Suprapubic skin (tissue), 4 donors: ENCODE results near the gene KLHL29. TPM values are rescaled to one million over a fixed set of nuclear protein-coding genes. Genes with fewer than 3 reads are reported as not detected.

ENCODE experiments used
- DNase-seq, 2 donors: peaks; one replicate each; pipeline ENCODE4 v3.0.0-alpha.2; 2019; ENCODE audit warnings: low spot score in 2 of 2
- H3K27ac ChIP-seq: fragments of 200-600 bp; sonication (generic); one replicate; pipeline ENCODE4 v1.5.1; 2019
- H3K27me3 ChIP-seq: fragments of 200-600 bp; sonication (generic); one replicate; pipeline ENCODE4 v1.5.1; 2019
- H3K36me3 ChIP-seq: fragments of 200-600 bp; sonication (generic); one replicate; pipeline ENCODE4 v1.5.1; 2019
- H3K4me1 ChIP-seq: fragments of 200-600 bp; sonication (generic); one replicate; pipeline ENCODE4 v1.5.1; 2019
- H3K4me3 ChIP-seq: fragments of 200-600 bp; sonication (generic); one replicate; pipeline ENCODE4 v1.5.1; 2019; ENCODE audit warnings: mild to moderate bottlenecking
- H3K9me3 ChIP-seq: fragments of 200-600 bp; sonication (generic); one replicate; pipeline ENCODE4 v1.5.1; 2019
- EP300 ChIP-seq: sonication (generic); formaldehyde crosslinking; IDR thresholded peaks from one replicate; pipeline ENCODE4 v1.6.1; 2017; ENCODE audit warnings: antibody characterized with exemption
- POLR2A ChIP-seq, 2 donors: fragments of 450-650 bp; IDR thresholded peaks; one replicate each; pipeline ENCODE4 v1.6.1; 2017; ENCODE audit warnings: antibody characterized with exemption in 2 of 2, mild to moderate bottlenecking in 2 of 2, moderate library complexity in 2 of 2
- POLR2AphosphoS5 ChIP-seq, 3 donors: sonication (generic); formaldehyde crosslinking; IDR thresholded peaks; one replicate each; pipeline ENCODE4 v1.6.1; 2017; ENCODE audit warnings: antibody characterized with exemption in 3 of 3
- WGBS: methylation state at CpG from one replicate; pipeline ENCODE4 v1.1.5; 2018; 5-methylcytosine and 5-hydroxymethylcytosine counted together
- total RNA-seq, 4 donors: library from RNA; depleted of rRNA; stranded (reverse); fragments of >200 nt; gene quantifications; one replicate each; pipeline ENCODE4 v1.1.0, GENCODE V29; 2016
- TF ChIP-seq, protein P1 (sequence below), 2 donors: fragments of 200-600 bp in 1 of 2; fragments of 450-650 bp in 1 of 2; sonication (generic) in 1 of 2; IDR thresholded peaks; one replicate each; pipeline ENCODE4 v1.5.1; 2016 to 2019; ENCODE audit warnings: antibody characterized with exemption in 2 of 2, mild to moderate bottlenecking in 1 of 2, moderate library complexity in 1 of 2

KLHL29 gene
- total RNA-seq, 4 donors from 2014 or later, result 17.1 to 30.8 (median 20.7) TPM

DNA sequence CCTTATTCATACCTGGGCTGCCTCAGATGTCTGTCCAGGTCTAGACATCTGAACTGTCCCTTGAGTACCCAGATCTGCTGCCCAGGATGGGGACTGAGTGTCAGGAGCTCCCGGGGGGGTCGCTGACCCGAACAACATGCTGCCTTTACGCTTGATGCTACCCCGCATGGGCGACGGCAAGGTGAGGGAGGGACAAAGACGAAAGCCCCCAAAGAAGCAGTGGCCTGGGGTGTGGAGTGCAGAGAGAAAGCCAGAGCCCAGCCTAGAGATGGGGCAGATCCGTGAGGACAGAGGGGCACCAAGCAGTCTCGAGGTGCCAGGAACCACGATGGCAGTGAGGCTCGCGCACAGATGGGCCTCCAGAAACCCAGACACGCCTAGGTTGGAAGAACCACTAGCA lies 307.3 kb downstream of the KLHL29 start:
- Histone ChIP-seq H3K4me1 (no peaks in the 10 kb centered on the region), H3K9me3 (no peaks in the 10 kb centered on the region), H3K36me3 (peaks cover 69% of the 10 kb centered on the region), H3K4me3 (no peak overlapping the region), H3K27ac (no peak overlapping the region), H3K27me3 (no peaks in the 10 kb centered on the region)
- DNase-seq, result no peak
- 94% methylated on average over 14 of the region's 14 CpGs for WGBS
- no peak for TF ChIP-seq POLR2A (IDR thresholded peaks at IDR 0.05)

DNA sequence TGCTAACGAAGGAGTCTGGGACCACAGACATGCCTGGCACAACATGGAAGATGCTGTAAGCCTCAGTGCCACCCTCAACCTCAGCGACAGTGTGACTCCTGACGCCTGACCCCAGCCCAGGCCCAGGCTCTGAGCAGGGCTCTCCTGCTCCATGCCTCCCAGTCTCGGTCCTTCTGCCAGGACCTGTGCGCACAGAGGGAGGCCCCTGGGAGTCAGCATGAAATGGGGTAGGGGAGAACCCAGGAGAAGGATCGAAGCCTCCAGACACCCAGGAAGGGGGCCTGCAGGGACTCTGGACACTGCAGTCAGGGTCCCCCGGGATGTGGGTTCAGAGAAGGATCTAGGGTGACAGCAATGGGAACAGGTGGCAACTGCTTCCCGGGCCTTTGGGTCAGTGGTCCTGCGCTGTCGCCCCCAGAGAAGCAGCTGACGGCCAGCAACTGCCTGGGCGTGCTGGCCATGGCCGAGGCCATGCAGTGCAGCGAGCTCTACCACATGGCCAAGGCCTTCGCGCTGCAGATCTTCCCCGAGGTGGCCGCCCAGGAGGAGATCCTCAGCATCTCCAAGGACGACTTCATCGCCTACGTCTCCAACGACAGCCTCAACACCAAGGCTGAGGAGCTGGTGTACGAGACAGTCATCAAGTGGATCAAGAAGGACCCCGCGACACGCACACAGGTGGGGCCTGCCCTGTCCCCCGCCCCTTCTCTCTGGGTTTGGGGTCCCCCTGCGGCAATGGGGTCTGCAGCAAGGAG lies 308.0 kb downstream of the KLHL29 start:
- peak in 1 of 2 donors; percentile 47 for DNase-seq
- TF ChIP-seq, protein P1, sequence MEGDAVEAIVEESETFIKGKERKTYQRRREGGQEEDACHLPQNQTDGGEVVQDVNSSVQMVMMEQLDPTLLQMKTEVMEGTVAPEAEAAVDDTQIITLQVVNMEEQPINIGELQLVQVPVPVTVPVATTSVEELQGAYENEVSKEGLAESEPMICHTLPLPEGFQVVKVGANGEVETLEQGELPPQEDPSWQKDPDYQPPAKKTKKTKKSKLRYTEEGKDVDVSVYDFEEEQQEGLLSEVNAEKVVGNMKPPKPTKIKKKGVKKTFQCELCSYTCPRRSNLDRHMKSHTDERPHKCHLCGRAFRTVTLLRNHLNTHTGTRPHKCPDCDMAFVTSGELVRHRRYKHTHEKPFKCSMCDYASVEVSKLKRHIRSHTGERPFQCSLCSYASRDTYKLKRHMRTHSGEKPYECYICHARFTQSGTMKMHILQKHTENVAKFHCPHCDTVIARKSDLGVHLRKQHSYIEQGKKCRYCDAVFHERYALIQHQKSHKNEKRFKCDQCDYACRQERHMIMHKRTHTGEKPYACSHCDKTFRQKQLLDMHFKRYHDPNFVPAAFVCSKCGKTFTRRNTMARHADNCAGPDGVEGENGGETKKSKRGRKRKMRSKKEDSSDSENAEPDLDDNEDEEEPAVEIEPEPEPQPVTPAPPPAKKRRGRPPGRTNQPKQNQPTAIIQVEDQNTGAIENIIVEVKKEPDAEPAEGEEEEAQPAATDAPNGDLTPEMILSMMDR (IDR thresholded peaks at IDR 0.05), result no peak
- TF ChIP-seq EP300 (no peak), POLR2A (IDR thresholded peaks at IDR 0.05) (no peak), POLR2AphosphoS5 (IDR thresholded peaks at IDR 0.05) (no peak)
- no peaks in the 10 kb centered on the region for H3K27me3 ChIP-seq
- peaks cover 74% of the 10 kb centered on the region for H3K36me3 ChIP-seq
- 98% methylated on average over 23 of the region's 28 CpGs for WGBS
- no peaks in the 10 kb centered on the region for H3K9me3 ChIP-seq
- no peak overlapping the region for H3K27ac ChIP-seq
- no peak overlapping the region for H3K4me3 ChIP-seq
- no peaks in the 10 kb centered on the region for H3K4me1 ChIP-seq

DNA sequence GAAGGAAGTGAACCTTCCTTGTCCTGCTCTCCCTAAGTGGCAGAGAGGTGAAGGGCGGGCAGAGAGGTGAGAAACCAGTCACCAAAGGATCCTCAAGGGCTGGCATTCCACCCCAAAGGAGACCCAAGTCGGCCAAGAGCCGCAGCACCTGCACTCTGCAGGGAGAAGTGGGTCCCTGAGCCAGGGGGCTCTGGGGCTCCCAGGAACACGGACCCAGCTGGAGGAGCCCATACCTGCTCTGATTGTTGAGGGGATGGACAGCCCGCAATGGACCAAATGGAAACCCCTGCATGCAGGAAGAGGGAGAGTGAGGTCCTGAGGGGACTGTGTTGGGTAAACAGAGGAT lies 308.6 kb downstream of the KLHL29 start:
- no peaks in the 10 kb centered on the region for H3K27me3 ChIP-seq
- WGBS, result 100% methylated on average over 2 of the region's 5 CpGs
- H3K9me3 ChIP-seq, result no peaks in the 10 kb centered on the region
- DNase-seq, result peak in 1 of 2 donors; percentile 50
- no peak overlapping the region for H3K4me3 ChIP-seq
- no peaks in the 10 kb centered on the region for H3K4me1 ChIP-seq
- TF ChIP-seq, protein P1 (IDR thresholded peaks at IDR 0.05), result no peak
- TF ChIP-seq POLR2A (IDR thresholded peaks at IDR 0.05) (no peak), EP300 (no peak), POLR2AphosphoS5 (IDR thresholded peaks at IDR 0.05) (no peak)
- H3K36me3 ChIP-seq, result peaks cover 74% of the 10 kb centered on the region
- H3K27ac ChIP-seq, result no peak overlapping the region

DNA sequence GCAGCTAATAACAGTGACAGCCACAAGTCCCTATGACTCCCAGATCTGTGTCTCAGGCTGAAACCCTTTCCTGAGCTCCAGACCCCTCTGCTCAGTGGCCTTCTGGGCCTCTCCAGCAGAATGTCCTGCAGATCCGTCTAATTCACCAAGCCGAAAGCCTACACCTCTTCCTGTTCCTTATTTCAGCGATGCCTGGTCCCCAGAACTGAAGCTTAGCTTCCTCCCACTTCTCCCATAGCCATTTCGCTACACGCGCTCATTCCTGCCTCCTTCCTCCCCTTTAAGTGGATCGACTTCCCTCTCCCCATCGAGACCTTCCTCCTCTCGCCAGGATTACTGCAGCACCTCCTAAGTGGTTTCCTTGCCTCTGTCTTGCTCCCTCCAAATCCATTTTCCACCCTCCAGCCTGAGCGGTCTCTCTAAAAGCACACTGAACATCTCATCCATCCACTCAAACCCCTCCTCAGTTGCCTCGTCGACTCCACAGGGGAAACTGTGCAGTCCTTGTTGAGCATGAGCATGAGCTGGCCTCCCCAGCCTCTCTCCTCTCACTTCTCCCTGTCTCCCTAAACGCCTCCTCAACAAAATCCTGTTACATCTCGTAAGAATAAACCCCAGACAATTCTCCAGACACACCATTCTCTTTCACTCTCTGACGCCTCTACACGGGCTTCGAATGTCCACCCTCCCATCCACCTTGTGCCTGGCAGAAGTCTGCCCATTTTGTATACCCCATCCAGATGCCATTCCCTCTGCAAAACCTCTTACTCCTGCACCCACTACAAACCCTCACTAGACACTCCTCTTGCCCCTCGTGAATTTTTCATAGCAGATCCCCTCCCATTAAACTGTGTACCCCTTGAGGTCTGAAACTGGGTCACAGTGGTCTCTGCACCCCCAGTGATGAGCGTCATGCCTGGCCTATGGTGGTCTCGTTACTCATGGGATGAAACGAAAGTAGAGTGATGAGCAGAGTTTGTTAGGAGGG lies 309.4 kb downstream of the KLHL29 start:
- Histone ChIP-seq H3K27ac (no peak overlapping the region), H3K9me3 (no peaks in the 10 kb centered on the region), H3K27me3 (no peaks in the 10 kb centered on the region), H3K4me3 (no peak overlapping the region), H3K36me3 (peaks cover 79% of the 10 kb centered on the region), H3K4me1 (no peaks in the 10 kb centered on the region)
- TF ChIP-seq, protein P1 (IDR thresholded peaks at IDR 0.05), result no peak
- TF ChIP-seq POLR2A (IDR thresholded peaks at IDR 0.05) (no peak), POLR2AphosphoS5 (IDR thresholded peaks at IDR 0.05) (no peak), EP300 (no peak)
- peak in 1 of 2 donors; percentile 62 for DNase-seq
- 90% methylated on average over 21 of the region's 21 CpGs for WGBS

DNA sequence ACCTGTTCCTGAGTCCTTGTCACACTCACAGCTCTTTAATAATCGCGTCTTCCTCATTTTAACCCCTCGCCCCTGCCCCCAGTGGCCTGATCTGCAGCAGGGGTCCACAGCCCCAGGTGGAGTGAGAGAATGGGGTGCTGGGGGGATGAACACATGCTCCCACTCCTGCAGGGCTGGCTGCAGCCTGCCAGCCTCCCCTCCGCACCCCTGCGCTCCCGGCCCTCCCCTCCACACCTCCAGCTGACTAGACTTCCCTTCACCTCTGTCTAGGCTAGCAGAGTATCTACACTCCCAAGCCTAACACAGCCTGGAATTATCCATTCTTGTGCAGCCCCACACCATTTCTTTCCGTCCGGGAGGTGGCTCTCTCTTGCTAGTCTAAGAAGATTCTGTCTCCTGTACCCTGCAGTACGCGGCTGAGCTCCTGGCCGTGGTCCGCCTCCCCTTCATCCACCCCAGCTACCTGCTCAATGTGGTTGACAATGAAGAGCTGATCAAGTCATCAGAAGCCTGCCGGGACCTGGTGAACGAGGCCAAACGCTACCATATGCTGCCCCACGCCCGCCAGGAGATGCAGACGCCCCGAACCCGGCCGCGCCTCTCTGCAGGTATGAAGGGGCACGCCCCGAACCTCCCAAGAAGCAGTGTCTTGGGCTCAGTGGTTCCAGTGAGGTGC lies 310.4 kb downstream of the KLHL29 start:
- DNase-seq, result peak in 1 of 2 donors; percentile 55
- Histone ChIP-seq H3K4me3 (no peak overlapping the region), H3K36me3 (peaks cover 83% of the 10 kb centered on the region), H3K27ac (no peak overlapping the region), H3K27me3 (no peaks in the 10 kb centered on the region), H3K9me3 (no peaks in the 10 kb centered on the region), H3K4me1 (no peaks in the 10 kb centered on the region)
- 91% methylated on average over 17 of the region's 24 CpGs for WGBS
- TF ChIP-seq POLR2AphosphoS5 (IDR thresholded peaks at IDR 0.05) (no peak), EP300 (no peak), POLR2A (IDR thresholded peaks at IDR 0.05) (no peak)
- TF ChIP-seq, protein P1 (IDR thresholded peaks at IDR 0.05), result no peak
